RWPE1 (cell line): ENCODE results near the gene YAE1.

Source experiments
- CTCF ChIA-PET: fragments of 350-600 bp; sonication (Branson Sonifier 250); formaldehyde crosslinking; extraction: SDS; loops from one replicate; lab custom pipeline; 2021; lab: Yijun Ruan, JAX
- POLR2A ChIA-PET: fragments of 400-600 bp; formaldehyde crosslinking; extraction: SDS; loops from one replicate; lab custom pipeline; 2020; ENCODE audit warnings: antibody characterized with exemption; ENCODE audit not compliant: low non-redundant PET; lab: Yijun Ruan, JAX
- DNase-seq: peaks from one replicate; pipeline ENCODE4 v3.0.0; 2012; ENCODE audit warnings: low spot score
- H3K27ac ChIP-seq: fragments of 450-650 bp; 2 replicates; pipeline ENCODE4 v1.5.1; 2017
- CTCF ChIP-seq: fragments of 450-650 bp; conservative IDR thresholded peaks from 2 replicates; pipeline ENCODE4 v1.5.1; 2017; ENCODE audit warnings: low read depth, mild to moderate bottlenecking

YAE1 gene

GRCh38 chr7:39606941-39607340 lies 40.7 kb downstream of the YAE1 start:
- ChIA-PET CTCF (no interaction called here), POLR2A (no interaction called here)
- H3K27ac ChIP-seq, result no peak overlapping the region
- no peak for TF ChIP-seq CTCF
- DNase-seq, result no peak

DNA sequence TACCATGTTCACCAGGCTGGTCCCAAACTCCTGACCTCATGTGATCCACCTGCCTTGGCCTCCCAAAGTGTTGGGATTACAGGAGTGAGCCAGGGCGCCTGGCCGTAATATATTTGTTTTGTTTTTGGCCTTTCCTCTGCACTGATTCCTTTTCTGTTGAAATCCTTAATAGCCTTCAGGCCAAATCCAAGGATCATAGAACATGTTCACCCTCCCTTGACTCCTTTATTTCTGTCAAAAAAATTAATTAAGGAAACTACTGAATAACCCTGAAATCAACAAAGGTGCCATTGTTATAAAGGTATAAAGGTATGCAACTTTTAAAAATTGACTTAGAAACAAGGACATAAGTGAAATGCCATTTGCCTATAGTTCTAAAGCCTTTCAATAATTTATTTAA lies 41.7 kb downstream of the YAE1 start:
- ChIA-PET CTCF (no interaction called here), POLR2A (no interaction called here)
- no peak for DNase-seq
- no peak for TF ChIP-seq CTCF
- H3K27ac ChIP-seq, result no peak overlapping the region

DNA sequence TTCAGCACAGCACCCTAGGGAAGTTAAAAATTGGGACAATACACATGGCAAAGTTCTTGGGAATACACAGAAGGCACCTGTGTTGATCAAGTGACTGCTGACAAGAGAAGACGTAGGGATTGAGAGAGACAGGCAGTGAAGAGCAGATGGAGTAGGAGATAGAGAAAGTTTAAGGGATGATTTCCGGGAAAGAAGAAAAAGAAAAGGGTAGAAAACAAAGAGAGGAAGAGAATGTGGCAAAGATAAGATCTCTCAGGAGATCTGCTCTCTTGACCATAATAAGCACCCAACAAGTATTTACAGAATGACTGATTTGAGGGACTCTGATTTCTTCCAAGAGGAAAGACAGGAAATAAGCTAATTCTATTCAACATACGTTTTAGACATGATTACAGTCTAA lies 42.1 kb downstream of the YAE1 start:
- ChIA-PET POLR2A (no interaction called here), CTCF (interaction anchor here (0.6 kb wide), 1 partner anchor 114 kb away, joined by 3 read pairs; no protein-coding TSS in a partner anchor)
- DNase-seq, result no peak
- no peak for TF ChIP-seq CTCF
- no peak overlapping the region for H3K27ac ChIP-seq

DNA sequence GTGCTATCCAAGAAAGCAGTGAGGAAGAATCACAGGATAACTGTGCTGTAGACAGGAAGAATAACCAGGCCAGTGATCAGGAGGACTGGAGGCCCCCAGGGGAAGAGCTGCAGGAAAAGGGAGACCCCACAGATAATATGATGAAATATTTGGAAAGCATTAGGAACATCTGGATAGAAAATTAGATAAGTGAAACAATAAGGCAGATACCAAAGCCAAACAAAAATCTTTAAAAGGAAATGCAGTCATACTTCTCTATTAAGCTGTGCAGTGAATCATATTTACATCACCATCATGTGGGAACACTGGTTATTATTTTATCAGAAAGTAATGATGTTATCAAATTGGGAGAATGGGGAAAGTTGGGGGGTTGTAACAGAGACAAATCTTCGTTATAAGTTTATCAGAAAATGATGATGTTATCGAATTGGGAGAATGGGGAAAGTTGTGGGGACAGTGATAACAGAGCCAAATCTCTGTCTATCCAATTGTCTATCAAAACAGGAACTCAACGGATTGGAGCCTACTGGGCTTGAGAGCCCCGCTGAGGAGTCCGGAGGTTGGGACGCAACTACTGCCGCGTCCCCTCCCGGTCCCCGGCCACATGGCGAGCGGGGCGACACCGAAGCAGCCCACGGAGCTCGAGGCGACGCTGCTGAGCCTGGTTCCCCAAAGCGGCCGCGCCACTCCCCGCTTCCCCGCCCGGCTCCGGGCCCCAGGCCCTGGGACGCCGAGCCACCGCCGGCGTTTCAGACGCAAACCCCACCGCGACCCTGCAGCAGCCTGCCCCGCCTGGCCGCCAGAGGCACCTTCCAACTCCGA lies 43.1 kb downstream of the YAE1 start:
- no peak for TF ChIP-seq CTCF
- no peak overlapping the region for H3K27ac ChIP-seq
- ChIA-PET POLR2A (no interaction called here), CTCF (interaction anchor here (1.2 kb wide), 1 partner anchor 29 kb away, joined by 3 read pairs; no protein-coding TSS in a partner anchor)
- no peak for DNase-seq

GRCh38 chr7:39609935-39610263 lies 43.7 kb downstream of the YAE1 start:
- CTCF ChIA-PET, result interaction anchor here (1.2 kb wide), 1 partner anchor 29 kb away, joined by 3 read pairs; no protein-coding TSS in a partner anchor
- no peak for TF ChIP-seq CTCF
- no peak overlapping the region for H3K27ac ChIP-seq
- POLR2A ChIA-PET, result no interaction called here
- no peak for DNase-seq

DNA sequence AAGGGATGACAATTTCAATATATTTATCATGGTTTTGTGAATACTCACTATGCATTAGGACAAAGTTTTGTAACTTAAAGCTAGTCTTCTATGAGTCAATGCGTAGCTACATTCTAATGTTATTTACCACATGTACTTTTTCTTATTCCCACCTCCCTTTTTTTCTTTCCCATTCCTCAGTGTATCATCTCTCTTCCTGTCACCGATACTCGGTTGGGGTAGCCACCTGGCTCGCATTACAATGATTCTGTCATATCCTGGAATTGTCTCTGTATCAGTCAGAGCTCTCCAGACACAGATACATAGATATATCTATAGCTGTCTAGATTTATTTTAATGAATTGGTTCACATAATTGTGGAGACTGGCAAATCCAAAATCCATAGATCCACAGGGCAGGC lies 47.4 kb downstream of the YAE1 start:
- TF ChIP-seq CTCF, result no peak
- no peak overlapping the region for H3K27ac ChIP-seq
- ChIA-PET CTCF (no interaction called here), POLR2A (no interaction called here)
- no peak for DNase-seq
